PC-3 (cell line): ENCODE measurements around the gene SLC38A10. TPM values are rescaled to one million over a fixed set of nuclear protein-coding genes. Genes with fewer than 3 reads are reported as not detected.
A peak's percentile ranks its signal among the peaks of the same experiment; 100 is the strongest.

Experiments
- ATAC-seq: fragments of 200-7000 bp; cut with Tn5 transposase; 2 replicates; pipeline ENCODE4 v1.9.1; 2020; ENCODE audit warnings: mild to moderate bottlenecking, moderate library complexity
- BruUV-seq: library from RNA; stranded (reverse); fragments of 400-500 nt; replicated peaks from 2 replicates; lab custom pipeline; 2021; lab: Mats Ljungman, UMichigan
- CTCF ChIA-PET: fragments of 300-600 bp; sonication (Branson Sonifier 250); formaldehyde crosslinking; loops from one replicate; lab custom pipeline; 2022; ENCODE audit warnings: antibody characterized with exemption; lab: Charles Lee
- POLR2A ChIA-PET: fragments of 300-600 bp; sonication (Branson Sonifier 250); formaldehyde crosslinking; loops from one replicate; lab custom pipeline; 2022; ENCODE audit warnings: antibody characterized with exemption; ENCODE audit not compliant: unreplicated experiment; lab: Charles Lee
- DNase-seq: peaks from one replicate; pipeline ENCODE4 v3.0.0-alpha.2; 2015
- H2AFZ ChIP-seq: fragments of 300-600 bp; sonication (generic); 2 replicates; pipeline ENCODE4 v1.6.0; 2016; ENCODE audit warnings: antibody characterized with exemption, low read length
- H3F3A ChIP-seq: fragments of 300-600 bp; sonication (generic); one replicate; pipeline ENCODE4 v1.6.0; 2017; ENCODE audit warnings: antibody characterized with exemption, low read length, control low read depth, mild to moderate bottlenecking; ENCODE audit not compliant: unreplicated experiment
- H3K27ac ChIP-seq: fragments of 300-600 bp; sonication (generic); 2 replicates; pipeline ENCODE4 v1.5.1; 2016; ENCODE audit warnings: mild to moderate bottlenecking, low read length
- H3K27me3 ChIP-seq: fragments of 300-600 bp; sonication (generic); 2 replicates; pipeline ENCODE4 v1.6.1; 2016; ENCODE audit warnings: low read length, mixed read lengths
- H3K36me3 ChIP-seq: fragments of 300-600 bp; sonication (generic); 2 replicates; pipeline ENCODE4 v1.6.1; 2016; ENCODE audit warnings: low read depth, mixed run types, low read length, mixed read lengths
- H3K4me1 ChIP-seq: fragments of 300-600 bp; sonication (generic); 2 replicates; pipeline ENCODE4 v1.5.1; 2016; ENCODE audit warnings: low read length; ENCODE audit not compliant: insufficient read depth
- H3K4me2 ChIP-seq: fragments of 300-600 bp; sonication (generic); 2 replicates; pipeline ENCODE4 v1.6.0; 2016; ENCODE audit warnings: low read length
- H3K4me3 ChIP-seq: fragments of 300-600 bp; sonication (generic); 2 replicates; pipeline ENCODE4 v1.5.1; 2016; ENCODE audit warnings: mild to moderate bottlenecking, low read length, mixed read lengths
- H3K79me2 ChIP-seq: fragments of 300-600 bp; sonication (generic); 2 replicates; pipeline ENCODE4 v1.6.1; 2017; ENCODE audit warnings: low read length, mixed read lengths
- H3K9ac ChIP-seq: fragments of 300-600 bp; sonication (generic); 2 replicates; pipeline ENCODE4 v1.6.0; 2016; ENCODE audit warnings: mild to moderate bottlenecking, low read length
- H3K9me2 ChIP-seq: fragments of 300-600 bp; sonication (generic); replicated peaks from 2 replicates; pipeline ENCODE4 v1.6.1; 2016; ENCODE audit warnings: mixed run types, low read length, mixed read lengths
- H3K9me3 ChIP-seq: fragments of 300-600 bp; sonication (generic); 2 replicates; pipeline ENCODE4 v1.6.1; 2016; ENCODE audit warnings: low read length, mixed read lengths
- H4K20me1 ChIP-seq: fragments of 300-600 bp; sonication (generic); 2 replicates; pipeline ENCODE4 v1.6.1; 2016; ENCODE audit warnings: low read length, mixed read lengths
- EZH2 ChIP-seq: fragments of 300-600 bp; sonication (generic); IDR thresholded peaks from one replicate; pipeline ENCODE4 v1.6.1; 2017; ENCODE audit warnings: antibody characterized with exemption, mild to moderate bottlenecking, low read length; ENCODE audit not compliant: unreplicated experiment
- EZH2phosphoT487 ChIP-seq: fragments of 300-600 bp; sonication (generic); IDR thresholded peaks from 2 replicates; pipeline ENCODE4 v1.6.1; 2018; ENCODE audit warnings: mild to moderate bottlenecking, antibody characterized with exemption, low read length, borderline replicate concordance
- intact Hi-C: fragments of 100-400 bp; cut with micrococcal nuclease; formaldehyde crosslinking; loops from 2 replicates; pipeline ENCODE4 v1.9.0; 2023
- total RNA-seq: library from RNA; depleted of rRNA; stranded (reverse); fragments of >200 nt; gene quantifications from 2 replicates; pipeline ENCODE4 v1.2.3, GENCODE V29; 2014
- TF ChIP-seq, protein P1 (sequence below): fragments of 300-600 bp; sonication (generic); conservative IDR thresholded peaks from 2 replicates; pipeline ENCODE4 v1.5.1; 2017; ENCODE audit warnings: antibody characterized with exemption, low read depth, mild to moderate bottlenecking, low read length

SLC38A10 gene
- total RNA-seq, 1 experiment from 2014 or later, result 77.8 TPM

DNA sequence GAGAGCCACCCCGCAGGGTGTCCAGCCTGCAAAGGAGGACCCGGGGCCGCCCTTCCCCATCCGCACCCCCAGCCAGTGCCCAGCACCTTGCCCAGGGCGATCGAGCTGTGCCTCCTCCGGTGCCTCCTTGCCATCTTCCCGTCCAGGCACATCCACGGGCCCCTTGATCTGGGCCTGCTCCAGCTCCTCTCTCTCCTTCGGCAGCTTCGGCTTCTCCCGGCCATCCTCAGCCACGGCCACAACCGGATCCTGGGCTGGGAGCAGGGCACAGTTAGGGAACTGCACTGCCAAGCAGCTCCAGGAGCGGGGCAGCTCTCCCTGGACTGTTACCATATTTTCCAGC, 42.1 kb downstream of the SLC38A10 start:
- no peak overlapping the region for H3K27ac ChIP-seq
- H3K9me2 ChIP-seq, result no peaks in the 10 kb centered on the region
- H4K20me1 ChIP-seq, result no peaks in the 10 kb centered on the region
- H3K36me3 ChIP-seq, result no peaks in the 10 kb centered on the region; the same call in none of the 2 replicates
- H3K4me1 ChIP-seq, result 0 out of 2 replicates have a peak, but pooled peaks cover 3% of the 10 kb centered on the region
- H3K79me2 ChIP-seq, result no peaks in the 10 kb centered on the region
- H3K4me2 ChIP-seq, result no peak overlapping the region
- CTCF ChIA-PET, result no interaction called here
- BruUV-seq, result no TSS peak
- no peaks in the 10 kb centered on the region for H3K9me3 ChIP-seq
- no peak overlapping the region for H2AFZ ChIP-seq
- no peak overlapping the region for H3K4me3 ChIP-seq
- POLR2A ChIA-PET, result no interaction called here
- no peak overlapping the region for H3K9ac ChIP-seq
- no peak for TF ChIP-seq EZH2
- TF ChIP-seq EZH2phosphoT487, result no peak
- TF ChIP-seq, protein P1, sequence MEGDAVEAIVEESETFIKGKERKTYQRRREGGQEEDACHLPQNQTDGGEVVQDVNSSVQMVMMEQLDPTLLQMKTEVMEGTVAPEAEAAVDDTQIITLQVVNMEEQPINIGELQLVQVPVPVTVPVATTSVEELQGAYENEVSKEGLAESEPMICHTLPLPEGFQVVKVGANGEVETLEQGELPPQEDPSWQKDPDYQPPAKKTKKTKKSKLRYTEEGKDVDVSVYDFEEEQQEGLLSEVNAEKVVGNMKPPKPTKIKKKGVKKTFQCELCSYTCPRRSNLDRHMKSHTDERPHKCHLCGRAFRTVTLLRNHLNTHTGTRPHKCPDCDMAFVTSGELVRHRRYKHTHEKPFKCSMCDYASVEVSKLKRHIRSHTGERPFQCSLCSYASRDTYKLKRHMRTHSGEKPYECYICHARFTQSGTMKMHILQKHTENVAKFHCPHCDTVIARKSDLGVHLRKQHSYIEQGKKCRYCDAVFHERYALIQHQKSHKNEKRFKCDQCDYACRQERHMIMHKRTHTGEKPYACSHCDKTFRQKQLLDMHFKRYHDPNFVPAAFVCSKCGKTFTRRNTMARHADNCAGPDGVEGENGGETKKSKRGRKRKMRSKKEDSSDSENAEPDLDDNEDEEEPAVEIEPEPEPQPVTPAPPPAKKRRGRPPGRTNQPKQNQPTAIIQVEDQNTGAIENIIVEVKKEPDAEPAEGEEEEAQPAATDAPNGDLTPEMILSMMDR, result no peak
- no peak for ATAC-seq
- DNase-seq, result no peak
- no peaks in the 10 kb centered on the region for H3K27me3 ChIP-seq
- intact Hi-C loops, result loop anchor here (10.0 kb wide), 1 partner anchor 142 kb away; the partner anchor contains the start of gene BAHCC1
- no peaks in the 10 kb centered on the region for H3F3A ChIP-seq

- Histone ChIP-seq H3K4me1 (0 out of 2 replicates have a peak, but pooled peaks cover 3% of the 10 kb centered on the region), H4K20me1 (no peaks in the 10 kb centered on the region), H3K4me2 (no peak overlapping the region), H3K9me2 (no peaks in the 10 kb centered on the region), H3F3A (no peaks in the 10 kb centered on the region), H3K27ac (no peak overlapping the region), H3K9ac (no peak overlapping the region), H3K4me3 (no peak overlapping the region), H3K36me3 (no peaks in the 10 kb centered on the region; the same call in none of the 2 replicates), H3K79me2 (no peaks in the 10 kb centered on the region), H3K9me3 (no peaks in the 10 kb centered on the region), H3K27me3 (no peaks in the 10 kb centered on the region), H2AFZ (no peak overlapping the region)
- ATAC-seq (no peak), DNase-seq (no peak)
- ChIA-PET CTCF (no interaction called here), POLR2A (no interaction called here)
- TSS peak; percentile 16 for BruUV-seq
- intact Hi-C loops, result loop anchor here (10.0 kb wide), 1 partner anchor 142 kb away; the partner anchor contains the start of gene BAHCC1
- TF ChIP-seq, protein P1, result no peak
- TF ChIP-seq EZH2 (no peak), EZH2phosphoT487 (no peak)
Measured at GRCh38 chr17:81252326-81252986, 42.7 kb downstream of the SLC38A10 start.

- Histone ChIP-seq H2AFZ (no peak overlapping the region), H3K79me2 (no peaks in the 10 kb centered on the region), H3F3A (no peaks in the 10 kb centered on the region), H3K4me2 (no peak overlapping the region), H3K36me3 (no peaks in the 10 kb centered on the region; the same call in none of the 2 replicates), H3K9me3 (no peaks in the 10 kb centered on the region), H3K27me3 (no peaks in the 10 kb centered on the region), H3K4me1 (0 out of 2 replicates have a peak, but pooled peaks cover 3% of the 10 kb centered on the region), H3K4me3 (no peak overlapping the region), H3K9me2 (no peaks in the 10 kb centered on the region), H3K27ac (no peak overlapping the region), H3K9ac (no peak overlapping the region), H4K20me1 (no peaks in the 10 kb centered on the region)
- POLR2A ChIA-PET, result no interaction called here
- CTCF ChIA-PET, result no interaction called here
- BruUV-seq, result no TSS peak
- DNase-seq, result no peak
- ATAC-seq, result no peak
- TF ChIP-seq, protein P1, result no peak
- TF ChIP-seq EZH2 (no peak), EZH2phosphoT487 (no peak)
- intact Hi-C loops, result loop anchor here (10.0 kb wide), 1 partner anchor 143 kb away; the partner anchor contains the start of gene BAHCC1
Measured at GRCh38 chr17:81251709-81252301, 43.3 kb downstream of the SLC38A10 start.
